HFFc6 (cell line): ENCODE results near the gene FGD1. TPM values are rescaled to one million over a fixed set of nuclear protein-coding genes. Genes with fewer than 3 reads are reported as not detected.

Experiments used
- DNase-seq: peaks from one replicate; pipeline ENCODE4 v3.0.0-alpha.2; 2018
- H3K27ac Mint-ChIP-seq: 2 replicates; pipeline ENCODE4 v1.8.0; 2020; ENCODE audit warnings: mild to moderate bottlenecking, mixed read lengths
- H3K27me3 Mint-ChIP-seq: 2 replicates; pipeline ENCODE4 v1.8.0; 2021; ENCODE audit warnings: mild to moderate bottlenecking, moderate library complexity, mixed read lengths; ENCODE audit not compliant: insufficient read depth
- H3K36me3 Mint-ChIP-seq: 2 replicates; pipeline ENCODE4 v1.8.0; 2021; ENCODE audit warnings: low read depth, mixed read lengths
- H3K4me1 Mint-ChIP-seq: 2 replicates; pipeline ENCODE4 v1.8.0; 2020; ENCODE audit warnings: low read depth, mixed read lengths
- H3K4me3 Mint-ChIP-seq: 2 replicates; pipeline ENCODE4 v1.8.0; 2020; ENCODE audit warnings: mild to moderate bottlenecking, moderate library complexity, mixed read lengths
- H3K9me3 Mint-ChIP-seq: 2 replicates; pipeline ENCODE4 v1.8.0; 2020; ENCODE audit warnings: mild to moderate bottlenecking, mixed read lengths
- total RNA-seq, 6 experiments: library from RNA; stranded (reverse); fragmentation: NEBNext Ultra II Directional; extraction: Animal tissue kit (Norgen Biotek cat#: 25700); gene quantifications; 2 replicates in 1 of 6; 3 replicates in 5 of 6; pipeline ENCODE4 v1.2.3, GENCODE V29; 2021
- TF ChIP-seq, protein P1 (sequence below): fragments of 200-600 bp; sonication (generic); IDR thresholded peaks from 2 replicates; pipeline ENCODE4 v1.5.0; 2021; ENCODE audit warnings: antibody characterized with exemption, mild to moderate bottlenecking

Gene FGD1
- total RNA-seq, 6 experiments from 2014 or later: 16.2 to 19.8 (median 17.9) TPM

DNA sequence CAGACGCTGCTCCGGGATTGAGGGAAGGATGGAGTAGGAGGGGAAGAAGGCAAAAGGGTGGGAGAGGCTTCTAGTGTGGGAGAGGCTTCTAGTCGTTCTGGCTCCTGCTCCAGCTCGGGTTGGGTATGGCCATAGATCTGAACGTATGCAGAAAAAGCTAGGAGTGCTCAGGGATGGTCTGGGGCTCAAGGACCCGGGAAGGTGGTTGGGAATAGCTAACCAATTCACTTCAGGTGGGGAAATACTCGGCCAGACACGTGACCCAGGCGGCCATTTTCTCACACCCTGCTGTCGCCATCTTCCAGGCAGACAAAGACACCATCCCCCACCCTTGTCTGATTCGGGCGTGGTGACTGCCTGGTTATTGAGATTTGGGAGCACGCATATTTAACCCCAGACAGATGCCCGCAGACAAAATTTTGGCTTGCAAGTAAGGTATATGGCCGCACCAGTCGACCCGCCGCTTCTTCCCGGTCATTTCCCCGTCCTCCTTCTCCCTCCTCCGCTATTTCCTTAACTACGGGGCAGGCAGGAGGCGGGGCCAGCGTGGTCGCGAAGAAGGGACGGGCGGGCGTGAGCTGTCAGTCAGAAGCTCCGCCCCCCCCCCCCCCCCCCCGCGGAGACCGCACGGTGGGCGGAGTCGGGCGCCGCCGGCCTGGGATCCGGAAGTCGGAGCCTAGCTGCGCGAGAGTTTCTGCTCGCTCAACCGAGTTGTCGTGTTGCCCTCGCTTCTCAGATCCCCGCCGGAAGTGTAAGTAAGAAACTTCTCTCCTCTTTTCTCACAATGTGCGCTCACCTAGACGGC is 33.7 kb upstream of the FGD1 start, which contains the start of gene GNL3L:
Gene GNL3L, plus strand, starts transcription at position 668 of the 805 bp plus-strand sequence. CDS start 2,348 bp downstream, outside the sequence.
- H3K4me1 Mint-ChIP-seq: peaks cover 39% of the 10 kb centered on the region
- H3K27me3 Mint-ChIP-seq: no peaks in the 10 kb centered on the region; the same call in 1 of the 2 replicates
- H3K4me3 Mint-ChIP-seq: peak within 1 kb of the TSS; percentile 95
- no peaks in the 10 kb centered on the region for H3K36me3 Mint-ChIP-seq
- peak; percentile 72 for DNase-seq
- peak within 1 kb of the TSS; percentile 96 for H3K27ac Mint-ChIP-seq
- TF ChIP-seq, protein P1, sequence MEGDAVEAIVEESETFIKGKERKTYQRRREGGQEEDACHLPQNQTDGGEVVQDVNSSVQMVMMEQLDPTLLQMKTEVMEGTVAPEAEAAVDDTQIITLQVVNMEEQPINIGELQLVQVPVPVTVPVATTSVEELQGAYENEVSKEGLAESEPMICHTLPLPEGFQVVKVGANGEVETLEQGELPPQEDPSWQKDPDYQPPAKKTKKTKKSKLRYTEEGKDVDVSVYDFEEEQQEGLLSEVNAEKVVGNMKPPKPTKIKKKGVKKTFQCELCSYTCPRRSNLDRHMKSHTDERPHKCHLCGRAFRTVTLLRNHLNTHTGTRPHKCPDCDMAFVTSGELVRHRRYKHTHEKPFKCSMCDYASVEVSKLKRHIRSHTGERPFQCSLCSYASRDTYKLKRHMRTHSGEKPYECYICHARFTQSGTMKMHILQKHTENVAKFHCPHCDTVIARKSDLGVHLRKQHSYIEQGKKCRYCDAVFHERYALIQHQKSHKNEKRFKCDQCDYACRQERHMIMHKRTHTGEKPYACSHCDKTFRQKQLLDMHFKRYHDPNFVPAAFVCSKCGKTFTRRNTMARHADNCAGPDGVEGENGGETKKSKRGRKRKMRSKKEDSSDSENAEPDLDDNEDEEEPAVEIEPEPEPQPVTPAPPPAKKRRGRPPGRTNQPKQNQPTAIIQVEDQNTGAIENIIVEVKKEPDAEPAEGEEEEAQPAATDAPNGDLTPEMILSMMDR: no peak
- H3K9me3 Mint-ChIP-seq: no peaks in the 10 kb centered on the region

DNA sequence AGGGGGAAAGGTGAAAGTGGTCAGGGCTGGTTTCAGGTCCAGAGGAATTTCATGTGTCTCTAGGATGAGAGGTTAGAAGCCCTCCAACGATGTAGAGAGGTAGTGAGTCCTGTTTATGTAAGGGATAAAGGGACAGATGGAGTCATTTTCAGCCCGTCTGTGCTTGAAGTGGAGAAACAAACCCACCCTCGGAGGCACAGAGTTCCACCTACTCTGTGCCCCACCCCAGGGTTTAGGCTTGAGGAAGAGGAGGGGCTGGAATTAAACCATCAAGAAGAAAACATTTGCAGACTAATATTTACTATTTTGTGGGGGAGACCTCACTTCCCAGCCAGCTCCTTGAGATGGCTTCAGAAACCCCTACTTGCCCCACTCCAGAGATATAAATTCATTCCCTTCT is 33.1 kb upstream of the FGD1 start:
- peaks cover 33% of the 10 kb centered on the region for H3K4me1 Mint-ChIP-seq
- no peak for DNase-seq
- H3K4me3 Mint-ChIP-seq: peak overlapping the region; percentile 95
- TF ChIP-seq, protein P1: no peak
- H3K9me3 Mint-ChIP-seq: no peaks in the 10 kb centered on the region
- H3K36me3 Mint-ChIP-seq: no peaks in the 10 kb centered on the region
- peak overlapping the region; percentile 96 for H3K27ac Mint-ChIP-seq
- H3K27me3 Mint-ChIP-seq: no peaks in the 10 kb centered on the region; the same call in 1 of the 2 replicates

DNA sequence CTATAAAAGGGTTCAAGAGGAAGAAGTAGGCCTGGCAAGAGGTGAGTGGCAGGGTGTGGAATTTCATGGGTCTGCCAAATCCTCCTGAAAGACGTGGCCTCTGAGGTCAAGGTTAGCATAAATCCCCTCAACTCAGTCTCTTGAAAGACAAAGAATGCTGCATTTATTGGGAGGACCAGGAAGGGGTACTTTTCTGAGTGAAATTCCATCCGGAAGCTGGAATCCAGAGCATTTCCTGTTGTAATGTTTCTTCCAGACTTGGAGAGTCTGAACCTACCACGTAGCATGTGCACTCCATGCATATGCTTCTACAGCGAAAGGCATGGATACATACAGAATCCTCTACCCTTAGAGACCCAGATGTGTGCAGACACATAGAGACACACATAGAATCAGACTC is 13.4 kb upstream of the FGD1 start:
- DNase-seq: no peak
- no peaks in the 10 kb centered on the region for H3K36me3 Mint-ChIP-seq
- peaks cover 2% of the 10 kb centered on the region for H3K27me3 Mint-ChIP-seq
- H3K27ac Mint-ChIP-seq: peak overlapping the region; percentile 79
- H3K4me3 Mint-ChIP-seq: no peak overlapping the region
- no peaks in the 10 kb centered on the region for H3K9me3 Mint-ChIP-seq
- TF ChIP-seq, protein P1: no peak
- peaks cover 11% of the 10 kb centered on the region for H3K4me1 Mint-ChIP-seq

GRCh38 chrX:54496936-54497335 is 902 bp upstream of the FGD1 start:
- Mint-ChIP-seq H3K27me3 (no peaks in the 10 kb centered on the region), H3K4me3 (peak overlapping the region; percentile 78), H3K27ac (peak overlapping the region; percentile 74), H3K4me1 (peaks cover 51% of the 10 kb centered on the region), H3K9me3 (no peaks in the 10 kb centered on the region), H3K36me3 (no peaks in the 10 kb centered on the region)
- DNase-seq: no peak
- TF ChIP-seq, protein P1: no peak

DNA sequence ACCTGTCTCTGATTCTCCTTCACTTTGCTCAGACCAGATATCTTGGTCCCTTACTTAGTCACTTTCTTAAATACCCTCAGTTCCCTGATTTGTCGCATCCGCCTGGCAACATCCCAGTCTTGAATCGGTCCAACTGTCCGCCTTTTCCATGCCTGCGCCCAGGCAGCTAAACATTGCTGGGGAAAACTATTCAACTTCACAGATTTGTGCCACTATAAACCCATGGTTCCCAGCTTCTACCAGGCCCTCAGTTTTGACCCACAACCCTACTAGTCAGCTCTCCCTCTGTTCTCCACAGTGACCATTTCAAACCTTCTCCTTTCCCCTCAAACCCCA is 451 bp upstream of the FGD1 start:
- no peak for DNase-seq
- Mint-ChIP-seq H3K27ac (peak overlapping the region; percentile 74), H3K4me1 (peaks cover 55% of the 10 kb centered on the region), H3K9me3 (no peaks in the 10 kb centered on the region), H3K27me3 (no peaks in the 10 kb centered on the region), H3K4me3 (peak overlapping the region; percentile 78), H3K36me3 (no peaks in the 10 kb centered on the region)
- TF ChIP-seq, protein P1: no peak
